WTC11 (cell line): ENCODE results near the gene EMC10. TPM values are rescaled to one million over a fixed set of nuclear protein-coding genes. Genes with fewer than 3 reads are reported as not detected.
A peak's percentile ranks its signal among the peaks of the same experiment; 100 is the strongest.

Experiments used
- ATAC-seq: fragments of 200-7000 bp; cut with Tn5 transposase; 2 replicates; pipeline ENCODE4 v1.10.0; 2021; ENCODE audit warnings: mild to moderate bottlenecking, moderate library complexity
- CTCF ChIA-PET: fragments of 300-600 bp; sonication (Branson Sonifier 250); formaldehyde crosslinking; loops from one replicate; lab custom pipeline; 2021; ENCODE audit warnings: antibody characterized with exemption; lab: Charles Lee
- POLR2A ChIA-PET: fragments of 350-600 bp; sonication (Branson Sonifier 250); formaldehyde crosslinking; loops from one replicate; lab custom pipeline; 2021; ENCODE audit warnings: antibody characterized with exemption; lab: Charles Lee
- DNase-seq: peaks from one replicate; pipeline ENCODE4 v3.0.0; 2021; ENCODE audit warnings: low spot score
- H3K27ac Mint-ChIP-seq: 2 replicates; pipeline ENCODE4 v1.8.0; 2021; ENCODE audit warnings: mixed read lengths
- H3K27me3 Mint-ChIP-seq: 2 replicates; pipeline ENCODE4 v1.8.0; 2021; ENCODE audit warnings: low read depth, mild to moderate bottlenecking, moderate library complexity, mixed read lengths
- H3K36me3 Mint-ChIP-seq: 2 replicates; pipeline ENCODE4 v1.8.0; 2021; ENCODE audit warnings: mixed read lengths
- H3K4me1 Mint-ChIP-seq: 2 replicates; pipeline ENCODE4 v1.8.0; 2022; ENCODE audit warnings: mixed read lengths
- H3K4me3 Mint-ChIP-seq: 2 replicates; pipeline ENCODE4 v1.8.0; 2021; ENCODE audit warnings: mild to moderate bottlenecking, moderate library complexity, mixed read lengths
- H3K9me3 Mint-ChIP-seq: 2 replicates; pipeline ENCODE4 v1.8.0; 2021; ENCODE audit warnings: mixed read lengths
- ATF6 ChIP-seq: sonication (generic); formaldehyde crosslinking; IDR thresholded peaks from 2 replicates; pipeline ENCODE4 v1.8.1; 2023; ENCODE audit warnings: mild to moderate bottlenecking, missing genetic modification reagents
- CREM ChIP-seq: sonication (generic); formaldehyde crosslinking; IDR thresholded peaks from 2 replicates; pipeline ENCODE4 v1.8.1; 2022; ENCODE audit warnings: mild to moderate bottlenecking, missing genetic modification reagents, moderate library complexity
- ELF4 ChIP-seq: sonication (generic); formaldehyde crosslinking; IDR thresholded peaks from 2 replicates; pipeline ENCODE4 v1.8.1; 2022; ENCODE audit warnings: low read depth, mild to moderate bottlenecking, moderate library complexity, missing genetic modification reagents
- ESRRA ChIP-seq: sonication (generic); formaldehyde crosslinking; IDR thresholded peaks from 2 replicates; pipeline ENCODE4 v1.8.1; 2022; ENCODE audit warnings: mild to moderate bottlenecking, missing genetic modification reagents, borderline replicate concordance
- FOXP4 ChIP-seq: sonication (generic); formaldehyde crosslinking; IDR thresholded peaks from 2 replicates; pipeline ENCODE4 v1.8.0; 2022; ENCODE audit warnings: mild to moderate bottlenecking, missing genetic modification reagents
- KAT7 ChIP-seq: sonication (generic); formaldehyde crosslinking; IDR thresholded peaks from 2 replicates; pipeline ENCODE4 v1.8.1; 2023; ENCODE audit warnings: missing genetic modification reagents, mild to moderate bottlenecking, borderline replicate concordance
- TCF7 ChIP-seq: sonication (generic); formaldehyde crosslinking; IDR thresholded peaks from 2 replicates; pipeline ENCODE4 v1.8.0; 2022; ENCODE audit warnings: mild to moderate bottlenecking, low read depth, missing genetic modification reagents, moderate library complexity
- ZBTB21 ChIP-seq: sonication (generic); formaldehyde crosslinking; IDR thresholded peaks from 2 replicates; pipeline ENCODE4 v1.8.1; 2023; ENCODE audit warnings: mild to moderate bottlenecking, missing genetic modification reagents, borderline replicate concordance
- ZNF219 ChIP-seq: sonication (generic); formaldehyde crosslinking; IDR thresholded peaks from 2 replicates; pipeline ENCODE4 v1.8.0; 2023; ENCODE audit warnings: missing genetic modification reagents, mild to moderate bottlenecking, borderline replicate concordance
- ZNF512 ChIP-seq: sonication (generic); formaldehyde crosslinking; IDR thresholded peaks from 2 replicates; pipeline ENCODE4 v1.8.1; 2022; ENCODE audit warnings: missing genetic modification reagents, borderline replicate concordance
- total RNA-seq: library from RNA; stranded (reverse); gene quantifications from 3 replicates; pipeline ENCODE4 v1.2.3, GENCODE V29; 2021
- TF ChIP-seq, protein P1 (sequence below): sonication (generic); formaldehyde crosslinking; IDR thresholded peaks from 2 replicates; pipeline ENCODE4 v1.8.1; 2023; ENCODE audit warnings: mild to moderate bottlenecking, missing genetic modification reagents, moderate library complexity
- TF ChIP-seq, protein P2 (sequence below): fragments of 250-450 bp; sonication (Bioruptor Pico); IDR thresholded peaks from 2 replicates; pipeline ENCODE4 v2.1.2; 2022; ENCODE audit warnings: mild to moderate bottlenecking, moderate library complexity

EMC10 gene
- total RNA-seq, 1 experiment from 2014 or later, result 114 TPM

DNA sequence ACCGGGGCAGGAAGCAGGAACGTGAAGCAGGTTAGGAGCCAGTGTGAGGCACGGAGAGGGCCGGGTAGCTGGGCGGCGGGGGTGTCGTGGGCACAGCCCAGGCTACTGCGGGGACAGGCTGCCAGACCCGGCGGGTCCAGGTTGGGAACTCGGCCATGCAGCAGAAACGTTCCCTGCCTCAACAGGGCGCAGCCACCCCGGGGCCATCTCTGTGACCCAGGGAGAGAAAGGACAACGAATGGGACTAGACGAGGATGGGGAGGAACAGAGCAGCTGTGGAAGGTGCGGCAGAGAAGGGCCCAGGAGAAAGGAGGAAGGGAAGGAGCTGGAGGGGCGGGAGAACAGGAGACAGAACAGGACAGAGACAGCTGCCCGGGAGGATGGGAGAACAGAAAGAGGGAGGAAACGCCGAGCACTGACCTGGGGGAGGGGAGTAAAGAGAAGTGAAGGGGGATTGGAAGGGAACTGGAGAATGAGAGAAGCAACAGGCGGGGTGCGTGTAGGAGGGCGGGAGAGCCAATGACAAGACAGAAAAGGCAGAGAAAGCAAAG is 13.2 kb downstream of the EMC10 start:
- ChIA-PET POLR2A (no interaction called here), CTCF (interaction anchor here (0.6 to 3.8 kb wide), 8 partner anchors 11 to 132 kb away, joined by 3 to 33 read pairs (median 4); no protein-coding TSS in a partner anchor)
- Mint-ChIP-seq H3K27ac (no peak overlapping the region), H3K36me3 (peaks cover 30% of the 10 kb centered on the region), H3K9me3 (peaks cover 29% of the 10 kb centered on the region), H3K27me3 (peaks cover 97% of the 10 kb centered on the region), H3K4me1 (peaks cover 40% of the 10 kb centered on the region), H3K4me3 (no peak overlapping the region)
- ATAC-seq (peak; percentile 28), DNase-seq (no peak)
- TF ChIP-seq TCF7 (CRISPR knock-in tag), result no peak
- TF ChIP-seq KAT7 (CRISPR knock-in tag), result no peak
- no peak for TF ChIP-seq ZBTB21 (CRISPR knock-in tag)
- no peak for TF ChIP-seq ELF4 (CRISPR knock-in tag)
- no peak for TF ChIP-seq CREM (CRISPR knock-in tag)
- TF ChIP-seq, protein P1, sequence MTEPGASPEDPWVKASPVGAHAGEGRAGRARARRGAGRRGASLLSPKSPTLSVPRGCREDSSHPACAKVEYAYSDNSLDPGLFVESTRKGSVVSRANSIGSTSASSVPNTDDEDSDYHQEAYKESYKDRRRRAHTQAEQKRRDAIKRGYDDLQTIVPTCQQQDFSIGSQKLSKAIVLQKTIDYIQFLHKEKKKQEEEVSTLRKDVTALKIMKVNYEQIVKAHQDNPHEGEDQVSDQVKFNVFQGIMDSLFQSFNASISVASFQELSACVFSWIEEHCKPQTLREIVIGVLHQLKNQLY (CRISPR knock-in tag), result no peak
- TF ChIP-seq, protein P2, sequence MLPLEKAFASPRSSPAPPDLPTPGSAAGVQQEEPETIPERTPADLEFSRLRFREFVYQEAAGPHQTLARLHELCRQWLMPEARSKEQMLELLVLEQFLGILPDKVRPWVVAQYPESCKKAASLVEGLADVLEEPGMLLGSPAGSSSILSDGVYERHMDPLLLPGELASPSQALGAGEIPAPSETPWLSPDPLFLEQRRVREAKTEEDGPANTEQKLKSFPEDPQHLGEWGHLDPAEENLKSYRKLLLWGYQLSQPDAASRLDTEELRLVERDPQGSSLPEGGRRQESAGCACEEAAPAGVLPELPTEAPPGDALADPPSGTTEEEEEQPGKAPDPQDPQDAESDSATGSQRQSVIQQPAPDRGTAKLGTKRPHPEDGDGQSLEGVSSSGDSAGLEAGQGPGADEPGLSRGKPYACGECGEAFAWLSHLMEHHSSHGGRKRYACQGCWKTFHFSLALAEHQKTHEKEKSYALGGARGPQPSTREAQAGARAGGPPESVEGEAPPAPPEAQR, result no peak
- TF ChIP-seq ZNF219 (CRISPR knock-in tag), result no peak
- no peak for TF ChIP-seq ATF6 (CRISPR knock-in tag)

- CTCF ChIA-PET, result interaction anchor here (1.1 to 1.7 kb wide), 4 partner anchors 28 to 122 kb away, joined by 3 to 7 read pairs (median 4); no protein-coding TSS in a partner anchor
- Mint-ChIP-seq H3K36me3 (peaks cover 22% of the 10 kb centered on the region), H3K27me3 (peaks cover 97% of the 10 kb centered on the region)
Measured at GRCh38 chr19:50490411-50490811, 14.1 kb downstream of the EMC10 start.

More at GRCh38 chr19:50490411-50490811, 14.1 kb downstream of the EMC10 start:
- DNase-seq (no peak), ATAC-seq (no peak)
- Mint-ChIP-seq H3K9me3 (peaks cover 22% of the 10 kb centered on the region), H3K4me1 (peaks cover 40% of the 10 kb centered on the region), H3K4me3 (no peak overlapping the region), H3K27ac (no peak overlapping the region)
- POLR2A ChIA-PET, result no interaction called here
- TF ChIP-seq ESRRA (CRISPR knock-in tag), result no peak
- no peak for TF ChIP-seq ZNF512 (CRISPR knock-in tag)
- no peak for TF ChIP-seq FOXP4 (CRISPR knock-in tag)
- TF ChIP-seq, all 79 proteins: peak for 0
